Measurements from ENCODE around the gene EIF4H. TPM values are rescaled to one million over a fixed set of nuclear protein-coding genes. Genes with fewer than 3 reads are reported as not detected.

Gene EIF4H
- total RNA-seq: 248 and 293 TPM in 2 replicates

GRCh38 chr7:74173866-74174605 lies at the start of gene EIF4H:
TSS of gene EIF4H (plus strand) at chr7:74174356. CDS start at chr7:74174384, 28 bp downstream.
- H3K4me3 ChIP-seq (ENCODE audit: low read depth, low read length): peak within 1 kb of the TSS; percentile 71
- TF ChIP-seq, protein P1, sequence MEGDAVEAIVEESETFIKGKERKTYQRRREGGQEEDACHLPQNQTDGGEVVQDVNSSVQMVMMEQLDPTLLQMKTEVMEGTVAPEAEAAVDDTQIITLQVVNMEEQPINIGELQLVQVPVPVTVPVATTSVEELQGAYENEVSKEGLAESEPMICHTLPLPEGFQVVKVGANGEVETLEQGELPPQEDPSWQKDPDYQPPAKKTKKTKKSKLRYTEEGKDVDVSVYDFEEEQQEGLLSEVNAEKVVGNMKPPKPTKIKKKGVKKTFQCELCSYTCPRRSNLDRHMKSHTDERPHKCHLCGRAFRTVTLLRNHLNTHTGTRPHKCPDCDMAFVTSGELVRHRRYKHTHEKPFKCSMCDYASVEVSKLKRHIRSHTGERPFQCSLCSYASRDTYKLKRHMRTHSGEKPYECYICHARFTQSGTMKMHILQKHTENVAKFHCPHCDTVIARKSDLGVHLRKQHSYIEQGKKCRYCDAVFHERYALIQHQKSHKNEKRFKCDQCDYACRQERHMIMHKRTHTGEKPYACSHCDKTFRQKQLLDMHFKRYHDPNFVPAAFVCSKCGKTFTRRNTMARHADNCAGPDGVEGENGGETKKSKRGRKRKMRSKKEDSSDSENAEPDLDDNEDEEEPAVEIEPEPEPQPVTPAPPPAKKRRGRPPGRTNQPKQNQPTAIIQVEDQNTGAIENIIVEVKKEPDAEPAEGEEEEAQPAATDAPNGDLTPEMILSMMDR (IDR thresholded peaks at IDR 0.05; ENCODE audit: insufficient read depth, low read depth, low read length): no peak
- DNase-seq (ENCODE audit: low read depth): peak; percentile 96

- no peak overlapping the region for H3K4me3 ChIP-seq (ENCODE audit: low read depth, low read length)
- no peak for DNase-seq (ENCODE audit: low read depth)
- TF ChIP-seq, protein P1 (IDR thresholded peaks at IDR 0.05; ENCODE audit: insufficient read depth, low read depth, low read length): no peak
Observed at GRCh38 chr7:74126220-74126880, 47.8 kb upstream of the EIF4H start.

- H3K4me3 ChIP-seq (ENCODE audit: low read depth, low read length): no peak overlapping the region
- DNase-seq (ENCODE audit: low read depth): no peak
- TF ChIP-seq, protein P1 (IDR thresholded peaks at IDR 0.05; ENCODE audit: insufficient read depth, low read depth, low read length): no peak
Observed at GRCh38 chr7:74129887-74130286, 44.3 kb upstream of the EIF4H start.

- no peak overlapping the region for H3K4me3 ChIP-seq (ENCODE audit: low read depth, low read length)
- DNase-seq (ENCODE audit: low read depth): no peak
- TF ChIP-seq, protein P1 (IDR thresholded peaks at IDR 0.05; ENCODE audit: insufficient read depth, low read depth, low read length): no peak
Observed at GRCh38 chr7:74130518-74130917, 43.6 kb upstream of the EIF4H start.

DNA sequence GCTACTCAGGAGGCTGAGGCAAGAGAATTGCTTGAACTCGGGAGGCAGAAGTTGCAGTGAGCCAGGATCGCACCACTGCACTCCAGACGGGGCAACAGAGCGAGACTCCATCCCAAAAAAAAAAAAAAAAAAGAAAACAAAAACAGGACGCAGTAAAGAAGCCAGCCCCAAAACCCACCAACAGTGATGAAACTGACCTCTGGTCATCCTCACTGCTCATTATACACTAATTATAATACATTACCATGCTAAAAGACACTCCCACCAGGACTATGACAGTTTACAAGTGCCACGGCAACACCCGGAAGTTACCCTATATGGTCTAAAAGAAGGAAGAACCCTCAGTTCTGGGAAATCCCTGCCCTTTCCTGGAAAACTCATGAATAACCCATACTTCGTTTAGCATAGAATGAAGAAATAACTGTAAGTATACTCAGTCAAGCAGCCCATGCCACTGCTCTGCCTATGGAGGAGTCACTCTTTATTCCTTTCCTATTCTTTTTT lies 40.0 kb upstream of the EIF4H start:
- TF ChIP-seq, protein P1 (IDR thresholded peaks at IDR 0.05; ENCODE audit: insufficient read depth, low read depth, low read length): no peak
- peak; percentile 47 for DNase-seq (ENCODE audit: low read depth)
- no peak overlapping the region for H3K4me3 ChIP-seq (ENCODE audit: low read depth, low read length)

GRCh38 chr7:74138334-74138867 lies 35.8 kb upstream of the EIF4H start:
- TF ChIP-seq, protein P1 (IDR thresholded peaks at IDR 0.05; ENCODE audit: insufficient read depth, low read depth, low read length): no peak
- no peak overlapping the region for H3K4me3 ChIP-seq (ENCODE audit: low read depth, low read length)
- DNase-seq (ENCODE audit: low read depth): no peak

Data from fibroblast of villous mesenchyme (primary cell).